ENCODE results near the gene DBF4B. TPM values are rescaled to one million over a fixed set of nuclear protein-coding genes. Genes with fewer than 3 reads are reported as not detected.
"Not testable (repeated sequence)": the region's sequence is repeated elsewhere in the genome, so short reads cannot be mapped to it uniquely, and the experiment has no call there.

Gene DBF4B, protein sequence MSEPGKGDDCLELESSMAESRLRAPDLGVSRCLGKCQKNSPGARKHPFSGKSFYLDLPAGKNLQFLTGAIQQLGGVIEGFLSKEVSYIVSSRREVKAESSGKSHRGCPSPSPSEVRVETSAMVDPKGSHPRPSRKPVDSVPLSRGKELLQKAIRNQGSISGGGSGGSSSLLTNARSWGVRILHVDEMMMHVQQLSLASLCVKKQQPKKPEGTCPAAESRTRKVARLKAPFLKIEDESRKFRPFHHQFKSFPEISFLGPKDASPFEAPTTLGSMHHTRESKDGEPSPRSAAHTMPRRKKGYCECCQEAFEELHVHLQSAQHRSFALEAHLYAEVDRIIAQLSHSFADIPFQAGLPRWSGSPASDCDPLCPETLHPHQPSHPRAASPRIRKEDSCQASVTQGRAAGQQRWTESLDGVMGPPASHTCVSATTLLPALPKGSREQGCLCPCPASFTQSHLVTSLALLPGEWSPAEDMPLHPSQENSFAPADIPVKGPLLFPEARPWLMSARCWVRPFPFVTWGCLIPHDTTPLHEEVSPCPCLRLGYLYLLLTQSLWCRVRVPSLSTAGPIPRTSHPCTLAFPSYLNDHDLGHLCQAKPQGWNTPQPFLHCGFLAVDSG
- 3.9 TPM for total RNA-seq

GRCh38 chr17:44708401-44709263, at the start of gene DBF4B:
Gene DBF4B, plus strand, starts transcription at chr17:44708665. Its CDS starts 156 bp downstream, at chr17:44708821.
- DNase-seq, result peak; percentile 79

DNA sequence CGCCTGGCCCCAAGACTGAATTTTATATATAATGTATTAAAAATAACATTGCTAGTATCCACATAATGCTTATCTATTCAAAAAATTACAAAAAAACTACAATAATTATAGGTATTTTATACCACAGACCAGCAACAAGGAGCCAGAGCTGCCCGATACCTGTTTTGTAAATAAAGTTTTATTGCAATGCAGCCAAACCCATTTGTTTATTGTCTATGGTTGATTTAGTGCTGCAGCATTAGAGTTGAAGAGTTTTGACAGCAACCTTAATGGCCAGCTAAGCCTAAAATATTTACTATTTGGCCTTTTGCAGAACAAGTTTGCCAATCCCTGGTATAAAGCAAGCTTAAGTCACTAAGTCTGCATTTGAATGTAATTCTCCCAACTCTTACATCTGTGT, 46.6 kb upstream of the DBF4B start:
- DNase-seq, result no peak

- DNase-seq, result no peak
These were observed 45.4 kb upstream of the DBF4B start for GRCh38 chr17:44663095-44663494.

GRCh38 chr17:44664867-44665266, 43.6 kb upstream of the DBF4B start:
- no peak for DNase-seq

DNA sequence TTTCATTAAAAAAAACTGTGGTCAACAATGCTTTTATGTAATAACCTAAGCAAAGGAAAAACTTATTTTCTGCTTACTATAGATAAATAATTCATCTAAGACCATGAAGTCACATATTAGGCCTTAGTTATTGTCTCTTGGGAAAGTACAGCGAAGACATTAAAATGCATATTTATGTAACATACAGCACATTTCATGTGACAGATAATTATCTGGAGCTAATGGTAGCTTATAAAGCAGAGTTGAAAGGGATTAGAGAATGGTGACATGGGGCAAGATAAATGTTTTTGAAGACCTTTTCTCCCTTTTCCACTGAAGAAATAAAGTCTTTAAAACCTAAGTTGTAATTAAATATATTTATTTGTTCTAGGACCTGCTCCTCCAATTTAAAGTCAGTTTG, 42.5 kb upstream of the DBF4B start:
- DNase-seq, result no peak

GRCh38 chr17:44672479-44673093, 35.9 kb upstream of the DBF4B start:
- peak; percentile 10 for DNase-seq

DNA sequence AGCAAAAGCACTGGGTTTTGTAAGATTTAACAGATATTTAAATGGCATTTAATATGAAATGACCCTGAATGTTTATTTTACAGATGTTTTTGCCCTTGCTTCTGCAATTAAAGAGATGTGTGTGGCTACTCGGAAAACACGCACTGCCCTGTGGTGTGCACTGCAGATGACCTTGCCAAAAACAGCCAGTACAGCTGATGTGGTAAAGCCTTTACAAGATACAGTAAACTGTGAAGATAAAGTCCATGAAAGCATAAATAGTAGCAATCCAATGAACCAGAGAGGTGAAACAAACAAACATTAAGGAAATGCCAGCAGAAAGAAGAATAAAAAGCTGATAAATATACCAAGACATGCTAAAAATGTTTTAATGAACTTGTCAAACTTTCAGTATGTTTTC, 34.6 kb upstream of the DBF4B start:
- DNase-seq, result no peak

DNA sequence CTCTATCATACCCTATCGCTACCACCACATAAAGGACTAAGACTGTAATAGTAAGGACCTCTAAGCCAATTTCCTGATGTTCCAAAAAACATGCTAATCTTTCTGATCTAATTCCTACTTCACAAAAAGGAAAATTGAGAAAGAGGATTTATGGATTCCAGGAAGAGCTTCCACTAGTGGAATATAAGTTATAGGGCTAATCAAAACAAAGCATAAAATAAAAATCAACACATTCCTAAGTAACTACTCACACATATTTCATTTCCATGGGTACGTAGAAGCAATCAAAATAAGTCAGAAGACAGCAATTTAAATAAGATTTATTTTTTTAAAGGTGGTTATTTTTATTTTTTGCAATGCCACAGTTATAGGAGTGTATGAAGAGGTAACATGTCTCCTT, 31.3 kb upstream of the DBF4B start:
- no peak for DNase-seq

DNA sequence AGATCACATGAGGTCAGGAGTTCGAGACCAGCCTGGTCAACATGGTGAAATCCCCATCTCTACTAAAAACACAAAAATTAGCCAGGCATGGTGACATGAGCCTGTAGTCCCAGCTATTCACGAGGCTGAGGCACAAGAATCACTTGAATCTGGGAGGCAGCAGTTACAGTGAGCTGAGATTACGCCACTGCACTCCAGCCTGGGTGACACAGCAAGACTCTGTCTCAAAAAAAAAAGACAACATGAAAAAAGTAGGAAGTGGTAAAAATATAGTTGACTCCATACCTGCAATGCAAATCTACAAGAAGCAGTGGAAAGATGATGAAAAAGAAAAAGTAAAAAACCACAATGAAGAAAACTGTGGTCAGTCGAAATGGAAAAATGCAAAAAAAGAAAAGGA, 25.2 kb upstream of the DBF4B start:
- DNase-seq, result not testable (repeated sequence)

DNA sequence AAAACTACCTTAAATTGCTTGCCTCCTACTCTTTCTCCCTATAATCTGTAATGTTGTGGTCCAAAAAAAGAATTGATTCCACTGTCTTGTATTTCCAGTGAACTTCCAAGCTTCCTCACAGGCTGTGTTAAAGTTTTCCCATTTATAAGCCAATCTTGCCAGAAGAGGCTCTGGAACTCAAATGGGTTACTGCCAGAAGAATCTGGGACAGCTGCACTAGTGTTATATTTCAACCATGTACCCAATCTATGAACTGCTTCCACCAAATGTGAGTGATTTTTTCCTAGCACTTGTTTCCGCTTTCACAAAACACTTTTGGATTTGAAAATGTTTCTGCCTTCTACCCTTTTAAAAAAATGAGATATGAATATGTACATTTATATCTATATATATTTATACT, 20.7 kb upstream of the DBF4B start:
- no peak for DNase-seq

DNA sequence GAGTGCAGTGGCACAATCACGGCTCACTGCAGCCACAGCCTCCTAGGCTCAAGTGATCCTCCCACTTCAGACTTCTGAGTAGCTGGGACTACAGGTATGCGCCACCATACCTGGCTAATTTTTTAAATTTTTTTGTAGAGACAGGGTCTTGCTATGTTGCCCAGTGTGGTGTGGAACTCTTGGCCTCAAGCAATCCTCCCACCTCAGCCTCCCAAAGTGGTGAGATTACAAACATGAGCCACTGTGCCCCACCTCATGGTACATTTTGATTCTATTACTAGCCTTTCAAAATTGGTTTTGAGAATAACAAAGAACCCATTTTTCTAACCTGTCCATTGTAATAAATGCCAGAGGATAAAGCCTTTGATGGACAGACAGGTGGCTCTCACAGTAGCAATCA, 20.3 kb upstream of the DBF4B start:
- DNase-seq, result no peak

GRCh38 chr17:44688675-44689476, 19.6 kb upstream of the DBF4B start:
- no peak for DNase-seq

GRCh38 chr17:44689477-44690217, 18.8 kb upstream of the DBF4B start, which contains the start of gene CCDC43:
Gene CCDC43, minus strand, starts transcription at chr17:44689776. Its CDS starts 23 bp downstream, at chr17:44689753.
- peak; percentile 72 for DNase-seq

GRCh38 chr17:44690746-44691306, 17.6 kb upstream of the DBF4B start:
- not testable (repeated sequence) for DNase-seq

- DNase-seq, result no peak
These were observed 14.9 kb upstream of the DBF4B start for GRCh38 chr17:44693609-44694008.

GRCh38 chr17:44700288-44700687, 8.2 kb upstream of the DBF4B start:
- not testable (repeated sequence) for DNase-seq

GRCh38 chr17:44707755-44708400, 587 bp upstream of the DBF4B start:
- no peak for DNase-seq

DNA sequence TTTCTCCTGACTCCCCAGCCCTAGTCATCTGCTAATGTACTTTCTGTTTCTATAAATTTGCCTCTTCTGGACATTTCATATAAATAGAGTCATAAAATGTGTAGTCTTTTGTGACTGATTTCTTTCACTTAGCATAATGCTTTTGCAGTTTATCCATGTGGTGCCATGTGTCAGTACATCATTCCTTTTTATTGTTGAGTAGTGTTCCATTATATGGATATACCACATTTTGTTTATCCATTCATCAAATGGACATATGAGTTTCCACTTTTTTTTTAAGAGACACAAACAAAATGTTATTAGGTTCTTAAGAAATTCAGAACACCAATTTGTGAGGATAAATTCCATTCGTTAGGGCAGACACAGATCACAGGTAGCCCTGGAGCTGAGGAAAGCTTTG, 11.0 kb downstream of the DBF4B start:
- DNase-seq, result no peak

GRCh38 chr17:44722254-44722653, 13.8 kb downstream of the DBF4B start:
- DNase-seq, result no peak

DNA sequence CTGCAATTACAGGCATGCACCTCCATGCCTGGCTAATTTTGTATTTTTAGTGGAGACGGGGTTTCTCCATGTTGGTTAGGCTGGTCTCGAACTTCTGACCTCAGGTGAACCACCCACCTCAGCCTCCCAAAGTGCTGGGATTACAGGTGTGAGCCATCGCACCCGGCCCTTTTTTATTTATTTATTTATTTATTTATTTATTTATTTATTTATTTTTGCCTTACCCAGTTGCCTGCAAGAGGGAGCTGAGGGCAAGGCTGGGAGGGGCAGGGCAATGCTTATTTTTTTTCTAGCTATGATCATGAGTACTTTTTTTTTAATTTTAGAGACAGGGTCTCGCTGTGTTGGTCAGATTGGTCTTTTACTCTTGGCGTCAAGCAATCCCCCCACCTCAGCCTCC, 17.7 kb downstream of the DBF4B start:
- DNase-seq, result not testable (repeated sequence)

Measured in skin of body (tissue), 2 donors.